GM19397 (cell line): Measurements from ENCODE around the gene SLC9A6.
"Not testable (repeated sequence)": the region's sequence is repeated elsewhere in the genome, so short reads cannot be mapped to it uniquely, and the experiment has no call there.

Experiments
- ATAC-seq: cut with Tn5 transposase; IDR thresholded peaks from one replicate; pipeline ENCODE4 v1.9.1; 2021; ENCODE audit warnings: mild to moderate bottlenecking, moderate library complexity; ENCODE audit not compliant: unreplicated experiment

The SLC9A6 gene

DNA sequence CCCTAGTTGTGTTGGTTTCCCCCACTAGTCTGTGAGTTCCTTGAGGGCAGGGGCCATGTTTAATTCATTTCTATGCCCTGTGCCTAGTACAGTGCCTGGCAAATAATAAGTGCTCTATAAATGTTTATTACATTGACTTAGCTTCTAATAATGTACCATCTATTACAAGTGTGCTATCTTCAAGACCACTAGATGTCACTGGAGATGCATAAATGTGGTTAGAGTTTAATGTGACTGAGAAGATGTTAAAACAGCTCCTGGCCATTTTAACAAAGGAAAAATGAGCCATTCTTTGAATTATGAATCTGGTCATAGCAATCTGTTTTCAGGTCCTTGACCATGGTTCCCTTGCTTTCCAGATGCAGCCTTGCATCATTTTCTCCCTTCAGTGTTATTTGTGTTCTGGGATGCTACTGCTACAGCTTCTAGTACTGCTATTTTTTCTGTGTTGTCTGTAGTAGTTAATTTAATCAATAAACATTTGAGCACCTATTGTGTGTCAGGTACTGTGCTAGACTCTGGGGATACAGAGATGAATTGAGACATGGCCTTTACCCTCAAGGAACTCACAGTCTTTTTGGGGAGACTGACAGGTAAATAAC is 43.2 kb downstream of the SLC9A6 start:
- ATAC-seq: no peak

DNA sequence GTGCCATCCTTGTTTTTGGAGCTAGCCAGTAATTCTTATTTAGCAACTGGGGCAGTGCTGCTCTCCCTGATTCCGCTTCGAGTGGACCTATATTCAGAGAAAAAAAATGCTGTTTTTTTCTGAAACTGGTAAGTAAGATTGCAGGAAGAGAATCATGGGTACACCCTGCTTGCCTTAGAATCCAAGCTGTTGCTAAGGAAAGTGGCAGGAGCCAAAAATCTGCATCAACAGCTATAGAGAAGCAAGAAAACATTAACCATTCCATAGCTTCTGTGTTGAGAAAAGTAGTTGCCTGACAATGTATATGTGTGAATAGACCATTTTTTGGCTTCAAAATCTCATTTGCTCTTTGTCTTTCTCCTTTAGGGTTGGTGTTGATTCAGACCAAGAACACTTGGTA is 44.5 kb downstream of the SLC9A6 start:
- ATAC-seq: no peak

DNA sequence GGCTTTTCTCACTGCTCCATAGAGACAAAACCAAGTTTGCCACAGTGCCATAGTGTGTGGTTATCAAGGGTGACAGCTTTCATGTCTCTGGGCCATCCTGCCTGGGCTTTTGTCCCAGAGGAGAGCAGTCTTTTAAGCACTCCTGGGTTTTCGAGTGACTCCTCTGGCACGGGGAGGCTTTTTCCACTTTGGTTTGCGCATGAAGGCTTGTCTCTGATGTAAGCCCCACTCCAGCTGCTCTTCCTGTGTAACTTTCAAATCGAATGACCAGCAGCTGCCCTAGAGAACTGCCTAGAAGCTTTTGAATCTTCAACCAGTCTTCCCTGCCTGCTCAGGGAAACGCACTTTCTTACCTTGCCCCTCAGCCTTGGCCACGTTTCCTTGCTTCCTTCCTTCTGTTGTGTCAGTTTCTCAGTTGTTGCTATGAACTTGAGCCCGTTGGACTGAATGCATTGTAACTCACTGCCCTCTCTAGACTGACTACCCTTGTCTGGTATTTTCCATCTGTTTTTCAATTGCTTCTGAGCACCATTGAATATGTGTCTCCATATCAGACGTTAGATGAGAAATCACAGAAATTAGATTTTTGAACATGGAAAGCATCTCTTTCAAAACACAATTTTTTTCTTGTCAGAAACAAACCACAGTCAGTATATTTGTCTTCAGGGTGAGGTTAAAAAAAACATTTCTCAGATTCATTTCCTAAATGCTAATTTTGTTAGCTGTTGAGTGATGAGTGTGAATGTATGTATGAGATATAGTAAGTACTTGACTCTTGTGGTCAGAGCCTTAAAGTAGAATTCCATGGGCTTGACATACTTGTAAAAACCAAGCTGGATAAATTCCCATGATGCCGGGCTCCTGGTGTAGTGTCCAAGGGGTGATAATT is 45.3 kb downstream of the SLC9A6 start:
- ATAC-seq: no peak

DNA sequence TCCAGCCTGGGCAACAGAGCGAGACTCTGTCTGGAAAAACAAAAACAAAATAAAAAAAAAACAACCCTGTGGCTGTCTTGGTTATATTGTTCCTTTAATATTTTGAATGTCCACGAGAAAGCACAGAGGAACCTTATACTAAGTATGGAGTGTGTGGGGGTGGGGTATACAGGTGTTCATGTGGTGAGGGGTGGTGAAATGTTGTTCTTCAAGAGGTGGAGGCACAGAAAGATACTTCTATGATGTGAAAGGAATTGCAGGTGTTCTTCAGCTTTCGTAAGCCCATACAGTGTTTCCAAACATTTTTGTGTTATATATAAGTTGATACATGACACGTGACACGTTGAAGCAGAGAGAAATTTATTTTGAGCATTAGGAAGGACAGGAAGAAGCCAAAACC is 46.4 kb downstream of the SLC9A6 start:
- ATAC-seq: no peak

DNA sequence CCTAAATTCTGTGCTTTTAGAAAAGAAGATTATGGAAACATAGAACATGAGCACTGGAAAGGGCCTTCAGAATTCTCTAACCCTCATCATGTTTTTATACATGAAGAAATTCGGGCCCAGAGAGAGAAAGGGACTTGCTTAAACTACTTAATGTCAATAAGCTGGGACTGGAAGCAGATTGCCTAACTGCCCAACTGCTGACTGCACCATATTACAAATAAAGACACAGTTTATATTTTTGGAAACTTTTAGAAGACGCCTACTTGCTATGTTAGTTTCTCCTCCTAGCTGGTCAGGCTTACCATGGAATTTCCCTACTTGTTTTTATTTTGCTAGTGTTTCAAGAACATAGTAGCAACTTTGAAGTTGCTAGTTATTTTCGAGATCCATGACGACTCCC is 47.1 kb downstream of the SLC9A6 start:
- no peak for ATAC-seq

DNA sequence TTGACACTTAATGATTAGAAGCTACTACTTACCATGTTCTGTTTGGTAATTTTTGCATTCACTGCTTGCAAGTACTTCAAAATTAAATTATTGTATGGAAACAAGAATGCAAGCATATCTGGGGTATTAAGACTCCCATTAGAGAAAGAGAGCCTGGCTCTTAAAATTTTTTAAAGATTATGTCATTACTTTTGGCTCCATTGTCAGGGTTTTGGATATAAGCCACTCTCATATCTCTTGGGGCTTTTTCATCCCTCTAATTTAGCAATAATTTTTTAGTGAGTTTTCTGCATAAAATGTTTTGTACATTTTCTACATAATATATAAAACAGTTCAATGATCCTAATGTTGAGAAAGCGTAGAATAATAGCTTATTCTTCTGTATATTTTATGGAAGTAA is 49.4 kb downstream of the SLC9A6 start:
- ATAC-seq: no peak

DNA sequence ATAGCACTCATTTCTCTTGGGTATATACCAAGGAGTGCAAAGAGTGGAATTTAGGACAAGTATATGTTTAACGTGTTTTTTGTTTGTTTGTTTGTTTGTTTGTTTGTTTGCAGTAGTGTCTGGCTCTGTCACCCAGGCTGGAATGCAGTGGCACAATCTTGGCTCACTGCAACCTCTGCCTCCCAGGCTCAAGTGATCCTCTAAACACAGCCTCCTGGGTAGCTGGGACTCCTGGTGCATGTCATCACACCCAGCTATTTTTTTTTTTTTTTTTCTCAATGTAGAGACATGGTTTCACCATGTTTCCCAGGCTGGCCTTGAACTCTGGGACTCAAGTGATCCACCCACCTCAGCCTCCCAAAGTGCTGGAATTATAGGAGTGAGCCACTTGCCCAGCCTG is 50.4 kb downstream of the SLC9A6 start:
- ATAC-seq: no peak

DNA sequence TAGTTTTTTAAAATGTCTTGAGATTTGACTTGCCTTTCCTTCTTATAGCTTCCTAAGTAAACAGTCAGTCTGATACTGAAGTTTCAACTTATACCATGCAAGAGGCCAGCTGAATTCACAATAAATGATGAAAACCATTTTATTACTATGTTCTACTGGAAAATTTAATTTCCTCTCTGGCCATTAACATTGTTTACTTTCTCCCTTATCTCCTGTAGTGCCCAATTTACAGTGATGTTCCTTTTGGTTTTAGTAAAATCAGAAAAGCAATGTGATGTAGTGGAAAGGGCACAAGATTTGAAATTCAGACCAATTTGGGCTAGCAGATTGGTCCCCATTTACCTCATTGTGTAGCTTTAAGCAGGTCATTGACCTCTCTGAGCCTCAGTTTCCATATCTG is 54.2 kb downstream of the SLC9A6 start:
- ATAC-seq: no peak

DNA sequence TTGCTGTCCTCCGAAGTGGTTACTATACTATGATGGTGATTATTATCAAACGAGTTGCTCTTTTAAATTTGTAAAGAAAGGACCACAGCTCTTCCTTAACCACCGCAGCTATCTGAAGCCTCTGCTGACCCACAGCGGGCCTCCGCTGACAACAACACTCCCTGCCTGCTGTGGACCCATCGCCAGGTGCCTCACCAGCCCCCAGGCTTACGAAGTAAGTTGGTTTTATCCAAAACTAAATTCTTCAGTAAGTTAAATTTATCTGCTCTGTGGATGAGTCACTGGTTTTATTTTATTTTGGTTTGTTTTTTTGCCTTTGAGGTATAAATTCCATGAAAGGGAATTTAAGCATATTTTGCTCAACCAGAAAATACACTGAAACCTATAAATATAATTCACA is 54.7 kb downstream of the SLC9A6 start:
- ATAC-seq: no peak

DNA sequence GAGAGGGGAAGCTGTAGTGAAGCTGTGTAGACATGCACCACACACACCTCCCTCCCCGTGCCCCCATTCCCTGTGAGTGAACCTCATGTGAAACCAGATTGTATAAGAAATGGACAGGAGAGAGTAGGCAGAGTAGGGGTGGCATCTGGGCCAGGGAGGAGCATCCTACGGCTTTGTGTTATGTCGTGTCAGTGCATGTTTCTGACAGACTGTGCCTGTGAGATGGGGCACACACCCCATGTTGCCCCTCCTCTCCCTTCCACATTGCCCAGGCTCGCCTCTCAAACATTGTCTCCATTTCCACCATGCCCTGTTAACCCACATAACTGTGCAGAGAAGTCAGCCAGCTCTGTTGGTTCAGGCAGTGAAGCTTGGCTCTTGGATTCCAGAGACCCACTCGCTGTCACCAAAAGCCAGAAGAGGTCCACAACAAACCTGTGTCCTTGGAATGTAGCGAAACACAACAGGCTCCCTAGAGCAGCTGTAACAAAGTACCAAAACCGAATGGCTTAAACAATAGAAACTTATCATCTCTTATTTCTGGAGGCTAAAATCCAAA is 56.1 kb downstream of the SLC9A6 start:
- ATAC-seq: no peak

DNA sequence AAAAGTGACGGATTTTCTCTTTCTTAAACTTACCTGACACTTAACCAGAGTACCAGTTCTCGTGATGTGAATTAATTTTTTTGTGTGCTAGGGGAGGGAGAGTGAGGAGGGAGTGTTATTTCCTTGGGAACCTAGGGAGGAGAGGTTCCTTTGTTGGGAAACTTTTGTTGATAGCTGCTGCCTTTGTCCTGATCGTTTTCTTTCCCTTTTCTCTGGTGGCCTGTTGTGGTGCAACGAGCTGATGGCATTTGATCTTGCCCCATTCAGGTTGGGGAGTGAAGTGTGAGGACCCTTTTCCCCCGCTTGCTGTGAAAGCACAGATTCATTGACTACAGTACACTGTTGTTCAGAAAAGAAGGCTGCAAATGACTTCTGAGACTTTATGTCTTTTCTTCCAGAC is 59.8 kb downstream of the SLC9A6 start:
- no peak for ATAC-seq

DNA sequence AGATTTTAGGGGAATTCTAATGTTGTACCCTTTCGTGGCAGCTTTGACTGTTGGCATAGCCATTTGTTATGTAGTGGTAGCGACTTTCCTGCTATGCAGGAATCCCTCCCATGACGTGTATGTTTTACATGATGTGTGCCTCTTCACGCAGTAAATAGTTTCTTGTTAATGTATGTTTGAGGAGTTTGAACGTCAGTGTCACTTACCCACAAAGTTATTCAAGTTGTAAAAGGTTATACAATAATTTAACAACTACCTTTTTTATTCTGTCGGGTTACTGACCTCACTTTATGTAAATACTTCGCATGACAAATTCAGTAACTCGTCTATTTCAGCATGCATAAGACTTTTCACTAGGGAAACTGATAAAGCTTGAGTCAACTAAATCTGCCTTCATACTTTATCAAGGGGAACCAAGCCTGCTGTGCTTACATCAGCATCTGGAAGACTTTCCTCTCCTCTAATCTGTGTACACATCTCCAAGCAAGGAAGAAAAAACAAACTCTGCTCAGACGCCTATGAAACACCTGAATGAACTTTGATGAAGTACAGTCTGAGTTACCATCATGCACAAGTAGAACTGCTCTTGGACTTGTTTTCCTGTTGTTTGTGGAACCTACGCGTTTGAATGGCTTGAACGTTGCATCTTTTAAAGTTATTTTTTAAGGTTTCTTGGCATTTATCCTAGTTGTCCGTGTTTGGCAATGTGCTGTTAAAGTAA is 61.2 kb downstream of the SLC9A6 start:
- no peak for ATAC-seq

DNA sequence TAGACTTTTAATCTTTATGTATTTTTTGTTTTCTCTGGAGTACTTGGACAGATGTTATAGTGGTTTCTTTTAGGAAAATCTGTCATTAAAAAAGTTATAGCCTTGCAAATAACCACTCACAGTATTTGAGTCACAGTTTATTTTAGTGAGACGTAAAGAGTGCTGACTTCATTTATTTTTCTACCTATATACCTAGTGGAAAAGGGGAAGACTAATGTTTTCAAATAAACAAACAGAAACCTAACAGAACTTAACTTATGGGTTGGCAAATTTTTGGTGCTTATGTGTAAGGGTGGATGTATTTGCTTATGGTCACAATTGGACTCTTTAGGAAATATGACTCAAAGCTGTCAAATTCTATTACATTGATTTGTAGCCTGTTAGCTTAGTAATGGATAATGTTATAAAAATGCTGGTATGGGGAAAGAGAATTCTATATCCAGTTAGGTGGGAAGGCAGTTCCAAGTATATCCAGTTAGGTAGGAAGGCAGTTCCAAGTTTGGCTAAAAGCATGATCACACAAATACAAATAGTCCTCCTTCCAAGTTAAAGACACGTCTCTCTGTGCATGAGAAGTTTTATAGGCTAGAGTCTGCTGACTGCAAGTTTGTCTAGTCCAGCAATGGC is 61.9 kb downstream of the SLC9A6 start:
- ATAC-seq: no peak

DNA sequence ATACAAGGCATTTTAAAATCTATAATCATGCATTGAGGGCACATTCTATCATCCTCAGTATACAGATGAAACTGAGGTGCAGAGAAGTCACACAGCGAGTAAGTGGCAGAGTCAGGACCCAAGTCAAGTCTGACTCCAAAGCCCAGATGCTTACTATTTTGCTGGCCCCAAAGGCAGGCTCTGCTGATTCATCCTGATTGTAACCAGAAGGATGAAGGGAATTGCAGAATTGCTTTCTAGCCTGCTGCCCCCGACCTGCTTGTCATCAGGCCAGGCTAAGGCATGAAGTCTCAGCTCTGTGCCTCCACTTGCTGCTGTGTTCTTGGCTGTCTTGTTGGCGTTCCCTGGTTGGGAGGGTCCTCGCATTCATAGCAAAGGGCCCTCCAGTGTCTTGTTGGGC is 62.7 kb downstream of the SLC9A6 start:
- ATAC-seq: no peak

DNA sequence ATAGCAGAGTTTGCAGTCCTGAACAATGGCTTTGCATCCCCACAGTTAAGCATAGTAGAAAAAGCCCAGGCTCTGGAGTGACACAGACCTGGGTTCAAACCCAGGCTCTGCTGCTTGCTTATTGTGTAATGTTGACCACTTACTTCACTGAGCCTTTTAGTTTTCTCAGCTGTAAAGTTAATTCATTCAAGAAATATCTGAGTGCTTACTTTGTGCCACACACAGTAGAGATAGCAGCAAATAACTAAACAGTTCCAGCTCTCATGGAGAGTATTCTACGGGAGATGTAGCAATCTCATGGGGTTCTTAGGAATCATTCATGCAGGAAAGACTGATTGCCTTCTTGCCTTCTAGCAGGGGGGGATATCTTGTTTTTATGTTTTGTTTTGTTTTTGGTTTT is 63.2 kb downstream of the SLC9A6 start:
- no peak for ATAC-seq

DNA sequence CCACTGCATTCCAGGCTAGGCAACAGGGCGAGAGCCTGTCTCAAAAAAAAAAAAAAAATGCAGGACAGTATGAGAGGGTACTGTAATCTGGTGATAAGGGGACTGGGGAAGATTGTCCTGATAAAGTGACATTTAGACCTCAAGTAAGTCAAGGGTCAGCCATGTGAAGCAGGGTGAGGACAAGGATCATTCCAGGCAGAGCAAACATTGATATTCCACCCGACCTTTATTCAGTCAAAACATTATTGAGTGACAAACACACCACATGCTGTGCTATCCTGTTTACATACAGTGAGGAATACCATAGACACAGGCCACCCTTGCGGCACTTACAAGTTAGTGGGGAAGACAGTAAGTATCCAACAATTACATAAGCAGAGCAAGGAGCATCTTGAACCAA is 64.4 kb downstream of the SLC9A6 start:
- ATAC-seq: no peak

DNA sequence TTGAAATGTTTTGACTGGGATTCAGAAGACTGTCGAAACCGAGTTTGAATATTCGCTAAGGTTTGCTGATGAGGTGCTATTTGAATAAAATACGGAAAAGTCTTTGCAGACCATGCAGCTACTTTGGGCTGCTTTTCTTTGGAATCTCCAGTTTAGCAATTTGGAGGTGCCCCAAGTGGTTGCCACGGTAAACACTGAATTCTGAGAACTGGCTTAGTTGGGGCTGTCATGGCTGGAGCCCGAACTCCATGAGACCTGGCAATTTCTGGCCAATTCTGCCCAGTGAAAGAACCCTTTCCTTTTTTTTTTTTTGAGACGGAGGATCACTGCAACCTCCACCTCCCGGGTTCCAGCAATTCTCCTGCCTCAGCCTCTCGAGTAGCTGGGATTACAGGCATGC is 65.6 kb downstream of the SLC9A6 start:
- ATAC-seq: not testable (repeated sequence)

DNA sequence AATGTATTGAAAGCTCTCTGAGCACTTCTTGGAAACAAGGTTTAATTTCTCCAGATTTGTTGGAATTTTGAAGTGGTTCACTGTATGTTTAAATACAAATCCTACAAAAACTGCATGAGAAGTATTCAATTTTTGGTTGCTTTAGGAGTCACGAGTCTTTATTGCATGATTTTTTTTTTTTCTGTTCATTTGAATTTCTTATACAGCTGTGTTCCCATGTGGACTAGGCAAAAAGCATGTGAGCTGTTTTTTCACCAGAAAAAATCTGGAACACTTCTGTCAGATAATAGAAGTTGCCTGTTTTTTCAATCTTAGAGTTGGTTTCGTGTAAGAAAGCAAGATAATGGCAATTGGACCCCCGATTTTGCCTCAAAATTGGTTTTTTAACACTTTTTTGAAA is 66.4 kb downstream of the SLC9A6 start:
- ATAC-seq: no peak

DNA sequence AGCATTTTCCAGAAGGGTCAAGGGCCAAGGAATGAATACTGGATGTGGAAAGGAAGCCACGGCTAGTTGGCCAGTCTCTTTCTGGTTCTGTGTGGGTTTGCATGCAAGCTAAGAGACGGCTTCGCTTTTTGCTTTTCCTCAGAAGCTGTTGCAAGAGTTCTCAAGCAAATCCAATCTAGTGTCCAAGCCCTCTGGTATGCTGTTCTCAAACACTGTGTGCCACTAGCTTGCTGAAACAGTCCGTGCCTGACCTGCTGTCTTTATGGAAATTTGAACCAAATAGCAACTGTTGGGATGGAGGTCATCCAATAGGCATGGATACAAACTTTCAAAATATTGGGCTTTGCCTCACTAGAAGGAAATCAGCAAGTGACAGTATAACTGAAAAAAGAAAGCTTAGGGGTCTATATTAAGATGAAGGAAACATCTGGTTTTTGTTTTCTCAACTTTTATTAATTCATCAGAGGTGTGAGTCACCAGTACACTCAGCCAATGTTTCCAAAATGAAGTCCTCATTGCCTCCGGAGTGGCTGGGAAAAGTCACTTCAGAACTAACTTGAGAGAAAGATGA is 70.5 kb downstream of the SLC9A6 start:
- ATAC-seq: no peak

DNA sequence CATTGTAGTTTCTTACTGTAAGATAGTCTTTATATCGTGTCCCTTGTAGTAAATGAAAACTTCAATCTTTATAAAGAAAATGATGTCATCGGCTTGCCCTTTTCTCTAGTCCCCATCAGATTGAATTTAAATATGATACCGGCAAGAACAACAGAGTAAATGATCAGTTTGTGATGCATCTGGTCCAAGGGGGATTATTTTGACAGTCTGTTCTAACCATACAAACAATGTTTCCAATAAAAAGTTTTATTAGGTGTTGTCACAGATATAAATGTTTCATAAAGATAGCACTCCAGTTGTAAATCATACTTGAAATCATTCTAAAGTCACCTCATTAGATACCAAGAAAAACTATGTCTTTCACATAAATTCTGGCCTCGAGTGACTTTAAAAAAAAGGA is 72.3 kb downstream of the SLC9A6 start:
- ATAC-seq: no peak

DNA sequence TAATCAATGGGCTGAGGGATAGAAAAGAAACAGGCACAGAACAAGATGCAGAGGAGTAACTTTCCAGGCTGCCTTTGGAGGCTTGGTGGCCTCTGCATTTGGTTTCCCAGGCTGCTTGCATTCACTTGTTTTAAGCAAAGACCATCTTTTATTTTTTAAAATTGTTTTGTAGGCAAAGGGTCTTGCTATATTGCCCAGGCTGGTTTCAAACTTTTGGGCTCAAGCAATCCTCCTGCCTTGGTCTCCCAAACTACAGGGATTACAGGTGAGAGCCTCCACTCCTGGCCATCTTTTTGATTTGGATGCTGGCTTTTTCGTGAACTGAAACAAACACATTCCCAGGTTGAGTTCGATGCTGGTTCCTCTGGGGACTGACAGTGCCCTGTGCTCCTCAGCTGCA is 74.1 kb downstream of the SLC9A6 start:
- ATAC-seq: no peak
